ENCODE data around the gene LGSN. TPM values are rescaled to one million over a fixed set of nuclear protein-coding genes. Genes with fewer than 3 reads are reported as not detected.
"Not testable (repeated sequence)": the region's sequence is repeated elsewhere in the genome, so short reads cannot be mapped to it uniquely, and the experiment has no call there.

LGSN gene, protein sequence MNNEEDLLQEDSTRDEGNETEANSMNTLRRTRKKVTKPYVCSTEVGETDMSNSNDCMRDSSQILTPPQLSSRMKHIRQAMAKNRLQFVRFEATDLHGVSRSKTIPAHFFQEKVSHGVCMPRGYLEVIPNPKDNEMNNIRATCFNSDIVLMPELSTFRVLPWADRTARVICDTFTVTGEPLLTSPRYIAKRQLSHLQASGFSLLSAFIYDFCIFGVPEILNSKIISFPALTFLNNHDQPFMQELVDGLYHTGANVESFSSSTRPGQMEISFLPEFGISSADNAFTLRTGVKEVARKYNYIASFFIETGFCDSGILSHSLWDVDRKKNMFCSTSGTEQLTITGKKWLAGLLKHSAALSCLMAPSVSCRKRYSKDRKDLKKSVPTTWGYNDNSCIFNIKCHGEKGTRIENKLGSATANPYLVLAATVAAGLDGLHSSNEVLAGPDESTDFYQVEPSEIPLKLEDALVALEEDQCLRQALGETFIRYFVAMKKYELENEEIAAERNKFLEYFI
- total RNA-seq (under 1 TPM in 6 of 7 donors, not detected in 1; 0.13 to 0.46 (median 0.15) TPM), polyA plus RNA-seq (under 1 TPM; 0.09 to 0.10 (median 0.09) TPM)
- long read RNA-seq, donor 1 = 0 reads
- long read RNA-seq, donor 2 = 0 reads

- TF ChIP-seq POLR2A (IDR thresholded peaks at IDR 0.05) (no peak), POLR2AphosphoS5 (IDR thresholded peaks at IDR 0.05) (no peak)
- TF ChIP-seq, protein P1, sequence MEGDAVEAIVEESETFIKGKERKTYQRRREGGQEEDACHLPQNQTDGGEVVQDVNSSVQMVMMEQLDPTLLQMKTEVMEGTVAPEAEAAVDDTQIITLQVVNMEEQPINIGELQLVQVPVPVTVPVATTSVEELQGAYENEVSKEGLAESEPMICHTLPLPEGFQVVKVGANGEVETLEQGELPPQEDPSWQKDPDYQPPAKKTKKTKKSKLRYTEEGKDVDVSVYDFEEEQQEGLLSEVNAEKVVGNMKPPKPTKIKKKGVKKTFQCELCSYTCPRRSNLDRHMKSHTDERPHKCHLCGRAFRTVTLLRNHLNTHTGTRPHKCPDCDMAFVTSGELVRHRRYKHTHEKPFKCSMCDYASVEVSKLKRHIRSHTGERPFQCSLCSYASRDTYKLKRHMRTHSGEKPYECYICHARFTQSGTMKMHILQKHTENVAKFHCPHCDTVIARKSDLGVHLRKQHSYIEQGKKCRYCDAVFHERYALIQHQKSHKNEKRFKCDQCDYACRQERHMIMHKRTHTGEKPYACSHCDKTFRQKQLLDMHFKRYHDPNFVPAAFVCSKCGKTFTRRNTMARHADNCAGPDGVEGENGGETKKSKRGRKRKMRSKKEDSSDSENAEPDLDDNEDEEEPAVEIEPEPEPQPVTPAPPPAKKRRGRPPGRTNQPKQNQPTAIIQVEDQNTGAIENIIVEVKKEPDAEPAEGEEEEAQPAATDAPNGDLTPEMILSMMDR (IDR thresholded peaks at IDR 0.05 in 8 of 11, conservative IDR thresholded peaks at IDR 0.05 in 3 of 11) = no peak
- 82 to 96% (median 91%) methylated on average over 4 of the region's 4 CpGs for WGBS, 5 donors
- no peaks in the 10 kb centered on the region for H3K9me3 ChIP-seq
- no peak for DNase-seq
- no peaks in the 10 kb centered on the region for H3K4me1 ChIP-seq
- no peaks in the 10 kb centered on the region for H3K27me3 ChIP-seq (replicated peaks in 1 of 7)
- H3K27ac ChIP-seq = no peak within 1 kb of the TSS
- no peaks in the 10 kb centered on the region for H3K36me3 ChIP-seq
- H3K4me3 ChIP-seq = no peak within 1 kb of the TSS
- intact Hi-C loops (cut with DNase I; ENCODE audit: low total_unique reads) = no loop called here
These were observed at the start of gene LGSN for GRCh38 chr6:63319939-63320338. LGSN (minus strand) TSS chr6:63319983; CDS start chr6:63319943, 40 bp downstream.

DNA sequence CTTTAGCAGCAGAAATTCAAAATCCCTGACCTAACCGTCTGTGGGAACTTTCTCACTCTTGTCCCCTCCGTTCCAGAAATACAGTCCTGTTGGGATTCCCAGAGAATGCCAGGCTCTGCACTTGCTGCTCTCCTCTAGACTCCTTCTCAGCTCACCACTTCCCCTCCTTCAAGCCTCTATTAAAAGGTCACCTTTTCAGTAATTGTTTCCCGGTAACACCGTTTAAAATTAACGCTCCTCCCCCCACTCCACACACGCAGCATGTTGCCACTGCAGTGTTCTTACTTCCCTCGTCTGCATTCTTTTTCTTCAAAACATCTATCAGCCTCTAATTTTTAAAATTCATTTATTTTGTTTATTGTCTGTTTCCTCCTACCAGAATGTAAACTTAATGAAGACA lies 48.6 kb upstream of the LGSN start:
- H3K27ac ChIP-seq = no peak overlapping the region
- no peaks in the 10 kb centered on the region for H3K27me3 ChIP-seq (replicated peaks in 1 of 7)
- no peak for TF ChIP-seq POLR2A (IDR thresholded peaks at IDR 0.05)
- TF ChIP-seq, protein P1 (IDR thresholded peaks at IDR 0.05 in 8 of 11, conservative IDR thresholded peaks at IDR 0.05 in 3 of 11) = no peak
- TF ChIP-seq POLR2AphosphoS5 (IDR thresholded peaks at IDR 0.05) = no peak
- no peak for DNase-seq
- intact Hi-C loops (cut with DNase I; ENCODE audit: low total_unique reads) = no loop called here
- H3K9me3 ChIP-seq = peaks cover 0 to 3% (median 0%) of the 10 kb centered on the region in 8 donors
- 69 to 80% (median 73%) methylated on average over 7 of the region's 7 CpGs for WGBS, 5 donors
- no peaks in the 10 kb centered on the region for H3K36me3 ChIP-seq
- H3K4me1 ChIP-seq = no peaks in the 10 kb centered on the region
- no peak overlapping the region for H3K4me3 ChIP-seq

- H3K27ac ChIP-seq; H3K4me1 ChIP-seq; H3K4me3 ChIP-seq; H3K27me3 ChIP-seq (replicated peaks in 1 of 7); H3K36me3 ChIP-seq; DNase-seq; intact Hi-C loops (cut with DNase I; ENCODE audit: low total_unique reads): not testable (repeated sequence)
- 78 to 88% (median 83%) methylated on average over 10 of the region's 10 CpGs for WGBS, 5 donors
- peaks cover 0 to 22% (median 2%) of the 10 kb centered on the region in 8 donors for H3K9me3 ChIP-seq
These were observed 42.8 kb upstream of the LGSN start for GRCh38 chr6:63362500-63363120.

- Histone ChIP-seq H3K4me1 (peaks cover 0 to 17% (median 10%) of the 10 kb centered on the region in 6 donors), H3K9me3 (peaks cover 0 to 16% (median 1%) of the 10 kb centered on the region in 8 donors)
- H3K27ac ChIP-seq; intact Hi-C loops (cut with DNase I; ENCODE audit: low total_unique reads); H3K36me3 ChIP-seq; DNase-seq; H3K27me3 ChIP-seq (replicated peaks in 1 of 7); H3K4me3 ChIP-seq: not testable (repeated sequence)
- WGBS, 5 donors = 66 to 85% (median 78%) methylated on average over 3 of the region's 3 CpGs
These were observed 37.6 kb upstream of the LGSN start for GRCh38 chr6:63357384-63357783.

DNA sequence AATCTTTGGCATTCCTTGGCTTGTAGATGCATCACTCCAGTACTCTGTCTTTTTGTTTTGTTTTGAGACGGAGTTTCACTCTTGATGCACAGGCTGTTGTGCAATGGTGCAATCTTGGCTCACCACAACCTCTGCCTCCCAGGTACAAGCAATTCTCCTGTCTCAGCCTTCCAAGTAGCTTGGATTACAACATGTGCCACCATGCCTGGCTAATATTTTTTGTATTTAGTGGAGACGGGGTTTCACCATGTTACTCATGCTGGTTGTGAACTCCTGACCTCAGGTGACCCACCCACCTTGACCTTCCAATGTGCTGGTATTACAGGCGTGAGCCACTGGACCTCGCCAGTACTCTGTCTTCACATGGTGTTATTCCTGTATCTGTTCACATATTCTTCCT lies 35.8 kb upstream of the LGSN start:
- Histone ChIP-seq H3K27ac (peak overlapping the region in 2 of 8 donors; percentile 12 to 54), H3K4me3 (no peak overlapping the region), H3K9me3 (peaks cover 0 to 7% (median 0%) of the 10 kb centered on the region in 8 donors), H3K36me3 (no peaks in the 10 kb centered on the region), H3K27me3 (replicated peaks in 1 of 7) (no peaks in the 10 kb centered on the region), H3K4me1 (peaks cover 0 to 27% (median 16%) of the 10 kb centered on the region in 6 donors)
- no peak for DNase-seq
- intact Hi-C loops (cut with DNase I; ENCODE audit: low total_unique reads) = no loop called here
- TF ChIP-seq POLR2AphosphoS5 (IDR thresholded peaks at IDR 0.05) (no peak), POLR2A (IDR thresholded peaks at IDR 0.05) (no peak)
- TF ChIP-seq, protein P1 (IDR thresholded peaks at IDR 0.05 in 8 of 11, conservative IDR thresholded peaks at IDR 0.05 in 3 of 11) = no peak
- 69 to 86% (median 74%) methylated on average over 4 of the region's 4 CpGs for WGBS, 5 donors

All from spleen (tissue), 13 donors.